NCI-H510A treated with DMSO at 0.1 percent for 48 hours (cell line): ENCODE data around the gene TECTA.

Source experiments
- DNase-seq: peaks from one replicate; lab custom pipeline; 2025; lab: John Stamatoyannopoulos, UW

The TECTA gene, protein sequence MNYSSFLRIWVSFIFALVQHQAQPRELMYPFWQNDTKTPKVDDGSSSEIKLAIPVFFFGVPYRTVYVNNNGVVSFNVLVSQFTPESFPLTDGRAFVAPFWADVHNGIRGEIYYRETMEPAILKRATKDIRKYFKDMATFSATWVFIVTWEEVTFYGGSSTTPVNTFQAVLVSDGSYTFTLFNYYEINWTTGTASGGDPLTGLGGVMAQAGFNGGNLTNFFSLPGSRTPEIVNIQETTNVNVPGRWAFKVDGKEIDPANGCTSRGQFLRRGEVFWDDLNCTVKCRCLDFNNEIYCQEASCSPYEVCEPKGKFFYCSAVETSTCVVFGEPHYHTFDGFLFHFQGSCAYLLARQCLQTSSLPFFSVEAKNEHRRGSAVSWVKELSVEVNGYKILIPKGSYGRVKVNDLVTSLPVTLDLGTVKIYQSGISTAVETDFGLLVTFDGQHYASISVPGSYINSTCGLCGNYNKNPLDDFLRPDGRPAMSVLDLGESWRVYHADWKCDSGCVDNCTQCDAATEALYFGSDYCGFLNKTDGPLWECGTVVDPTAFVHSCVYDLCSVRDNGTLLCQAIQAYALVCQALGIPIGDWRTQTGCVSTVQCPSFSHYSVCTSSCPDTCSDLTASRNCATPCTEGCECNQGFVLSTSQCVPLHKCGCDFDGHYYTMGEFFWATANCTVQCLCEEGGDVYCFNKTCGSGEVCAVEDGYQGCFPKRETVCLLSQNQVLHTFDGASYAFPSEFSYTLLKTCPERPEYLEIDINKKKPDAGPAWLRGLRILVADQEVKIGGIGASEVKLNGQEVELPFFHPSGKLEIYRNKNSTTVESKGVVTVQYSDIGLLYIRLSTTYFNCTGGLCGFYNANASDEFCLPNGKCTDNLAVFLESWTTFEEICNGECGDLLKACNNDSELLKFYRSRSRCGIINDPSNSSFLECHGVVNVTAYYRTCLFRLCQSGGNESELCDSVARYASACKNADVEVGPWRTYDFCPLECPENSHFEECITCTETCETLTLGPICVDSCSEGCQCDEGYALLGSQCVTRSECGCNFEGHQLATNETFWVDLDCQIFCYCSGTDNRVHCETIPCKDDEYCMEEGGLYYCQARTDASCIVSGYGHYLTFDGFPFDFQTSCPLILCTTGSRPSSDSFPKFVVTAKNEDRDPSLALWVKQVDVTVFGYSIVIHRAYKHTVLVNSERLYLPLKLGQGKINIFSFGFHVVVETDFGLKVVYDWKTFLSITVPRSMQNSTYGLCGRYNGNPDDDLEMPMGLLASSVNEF (N-terminal part only)

DNA sequence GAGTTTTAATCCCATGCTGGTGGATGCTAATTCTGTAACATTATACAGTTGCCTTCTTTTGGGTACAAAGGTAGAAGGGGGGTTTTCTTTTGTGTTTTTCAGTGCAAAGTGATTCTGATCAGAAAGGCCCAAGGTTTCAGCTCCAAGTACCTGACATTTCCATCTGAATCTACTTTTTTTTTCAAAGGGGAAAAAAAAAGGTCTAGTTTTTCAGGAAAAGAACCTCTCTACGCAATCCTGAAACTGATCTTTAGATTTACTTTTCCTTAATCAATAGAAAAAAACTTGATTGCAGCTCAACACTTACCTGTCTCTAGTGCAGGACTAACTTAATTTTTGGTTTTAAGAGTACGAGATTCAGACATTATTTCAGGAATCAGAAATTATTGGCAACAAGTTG, at the start of gene TECTA:
Gene TECTA (plus strand): TSS at position 301 of the 400 bp plus-strand sequence. CDS start 1,423 bp downstream, outside the sequence.
- no peak for DNase-seq

DNA sequence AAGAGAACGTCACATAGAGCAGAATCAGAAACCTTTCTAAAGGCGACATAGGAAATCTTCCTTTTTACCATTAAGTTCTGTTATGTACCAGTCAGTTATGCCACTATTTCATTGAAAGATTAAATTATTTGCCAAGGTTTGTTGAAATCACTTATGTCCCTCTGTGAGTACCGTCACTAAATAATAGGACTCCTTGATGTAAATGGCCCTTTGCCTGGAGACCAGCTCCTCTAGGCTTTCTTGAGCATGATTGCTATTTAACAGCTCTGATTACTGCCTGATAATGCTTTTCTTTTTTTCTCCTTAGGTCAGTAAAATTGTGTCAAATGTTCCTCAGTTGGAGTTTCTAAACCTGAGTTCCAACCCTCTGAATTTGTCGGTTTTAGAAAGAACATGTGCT, 47.8 kb upstream of the TECTA start:
- no peak for DNase-seq

DNA sequence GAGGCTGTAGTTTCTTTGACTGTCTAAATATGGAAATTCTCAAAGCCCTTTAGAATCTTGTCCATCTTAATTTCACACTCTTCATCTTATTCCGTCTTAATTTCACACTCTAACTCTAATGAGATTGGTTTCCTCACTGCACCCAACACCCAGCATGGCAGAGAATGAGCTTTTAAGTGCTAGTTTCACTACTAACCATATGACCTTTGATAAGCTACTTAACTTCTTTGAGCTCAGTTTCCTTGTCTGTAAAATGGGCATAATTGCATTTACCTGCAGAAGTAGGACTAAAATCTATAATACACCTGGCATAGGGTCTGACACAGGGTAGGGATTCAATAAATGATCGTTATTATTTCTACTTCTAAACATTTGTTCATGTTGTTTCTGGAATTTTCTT, 46.8 kb upstream of the TECTA start:
- no peak for DNase-seq

DNA sequence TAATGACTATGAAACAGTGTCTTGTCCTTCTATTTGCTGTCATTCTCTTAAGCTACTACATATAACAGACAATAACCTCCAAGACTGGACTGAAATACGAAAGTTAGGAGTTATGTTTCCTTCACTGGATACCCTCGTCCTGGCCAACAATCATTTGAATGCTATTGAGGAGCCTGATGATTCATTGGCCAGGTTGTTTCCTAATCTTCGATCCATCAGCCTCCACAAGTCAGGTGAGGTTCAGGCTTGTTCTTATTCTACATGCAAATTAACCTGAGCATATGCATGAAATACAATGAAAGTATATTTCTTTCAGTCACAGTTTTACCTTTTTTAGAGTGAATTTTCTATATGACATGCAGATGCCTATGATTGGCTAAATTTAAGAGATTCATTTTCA, 46.0 kb upstream of the TECTA start:
- DNase-seq, result no peak

DNA sequence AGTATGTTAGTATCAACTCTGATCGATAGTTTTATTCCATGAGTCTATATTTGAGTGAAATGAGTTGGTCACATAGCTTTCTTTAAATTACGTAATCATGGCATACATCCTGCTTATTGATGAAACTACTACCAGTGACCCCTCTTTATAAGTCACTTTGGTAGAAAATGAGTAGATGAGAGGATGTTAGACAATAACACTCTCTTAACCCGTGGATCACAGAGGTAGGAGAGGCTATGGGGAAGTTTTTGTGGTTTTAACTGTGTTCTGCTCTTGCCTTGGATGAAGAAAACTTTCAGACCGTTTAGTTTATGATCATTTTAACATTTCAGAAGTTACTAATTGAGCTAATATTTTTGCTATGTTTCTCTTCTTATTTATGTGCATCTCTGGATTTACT, 43.1 kb upstream of the TECTA start:
- DNase-seq, result no peak

DNA sequence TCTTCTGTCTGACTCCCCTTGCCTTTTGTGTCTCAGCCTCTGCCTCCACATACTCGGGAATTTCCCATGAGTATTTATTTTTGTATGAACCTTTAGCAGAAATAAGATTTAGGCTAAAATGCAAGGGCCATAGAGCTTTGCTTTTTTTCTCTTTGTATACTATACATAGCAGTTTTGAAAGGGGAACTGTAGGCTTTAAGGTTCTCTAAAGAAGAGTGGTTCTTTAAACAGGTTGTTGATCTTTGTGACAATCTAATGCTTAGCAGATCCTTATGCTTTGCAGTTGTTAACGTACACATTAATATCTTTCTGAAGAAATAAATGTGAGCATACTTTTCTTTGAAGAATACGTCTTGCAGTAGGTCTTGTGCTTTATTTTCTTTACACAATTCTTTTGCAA, 42.1 kb upstream of the TECTA start:
- DNase-seq, result no peak

DNA sequence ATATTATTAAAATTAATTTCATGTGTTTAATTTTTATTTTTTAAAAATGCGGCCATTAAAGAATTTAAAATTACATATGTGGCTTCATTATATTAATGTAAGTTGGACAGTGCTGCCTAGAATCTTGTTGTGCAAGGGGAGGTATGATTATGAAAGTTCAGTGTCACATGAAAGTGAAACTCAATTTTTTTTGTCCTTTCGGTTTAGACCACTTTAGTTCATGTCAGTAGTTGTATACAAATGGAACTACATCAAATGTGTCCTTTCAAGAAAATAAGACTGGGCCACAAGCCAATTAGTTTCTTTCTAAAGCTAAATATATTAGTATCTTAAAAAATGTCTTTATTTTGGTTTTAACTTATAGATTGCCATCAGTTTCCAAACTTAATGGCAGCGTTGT, 41.4 kb upstream of the TECTA start:
- DNase-seq, result no peak

DNA sequence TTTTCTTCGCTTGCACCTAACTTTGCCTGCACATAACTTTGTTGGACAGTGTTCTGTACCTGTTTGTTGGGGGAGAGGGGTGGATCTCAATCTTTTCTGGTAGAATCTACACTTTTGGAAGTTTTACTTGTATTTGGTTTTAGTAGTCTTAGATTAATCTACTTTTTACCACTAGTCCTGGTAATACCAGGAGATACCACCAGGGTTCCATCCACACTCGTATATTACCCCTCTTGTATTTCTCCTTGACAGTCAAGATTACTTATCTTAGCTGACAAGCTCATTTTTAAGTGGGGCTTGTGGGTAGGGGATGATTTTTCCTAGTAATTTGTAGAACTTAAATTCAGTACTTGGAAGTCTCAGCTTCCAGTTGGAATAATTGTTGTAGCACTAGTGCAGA, 37.3 kb upstream of the TECTA start:
- DNase-seq, result no peak

DNA sequence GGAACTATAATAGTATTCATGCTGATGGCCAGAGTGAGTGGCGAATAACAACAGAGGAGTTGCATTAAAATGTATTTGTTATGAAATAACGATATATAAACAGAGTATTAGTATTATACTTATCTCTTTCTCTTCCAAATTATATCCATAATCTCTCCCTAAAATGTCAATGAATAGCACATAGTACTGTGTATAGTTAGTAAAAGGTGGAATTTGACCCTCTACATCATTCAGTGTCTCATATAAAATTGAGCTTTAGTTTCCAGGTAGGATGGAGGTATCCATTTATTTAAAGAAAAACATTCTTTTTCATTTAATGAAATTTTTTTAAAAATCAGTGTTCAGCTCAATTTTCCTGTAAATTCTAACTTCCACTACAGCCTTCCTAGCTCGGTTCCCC, 34.4 kb upstream of the TECTA start:
- DNase-seq, result no peak

DNA sequence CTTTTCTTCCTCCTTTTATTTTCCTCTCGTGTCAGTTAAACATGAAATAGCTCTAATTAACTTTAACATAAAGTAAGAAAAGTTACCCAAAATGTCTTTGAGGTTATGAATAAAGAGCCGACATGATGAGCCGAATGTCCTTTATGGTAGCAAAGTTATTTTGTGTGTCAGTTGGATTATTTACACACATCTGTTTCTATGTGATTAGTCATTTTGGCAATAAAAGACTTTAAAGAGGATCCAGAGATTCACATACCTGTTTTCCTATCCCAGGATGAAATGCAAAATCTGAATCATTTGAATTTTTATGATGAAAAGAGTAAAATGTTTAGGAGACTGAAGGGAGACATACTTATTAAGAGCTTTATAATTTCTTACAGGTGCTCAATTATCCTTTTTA, 34.0 kb upstream of the TECTA start:
- DNase-seq, result no peak

DNA sequence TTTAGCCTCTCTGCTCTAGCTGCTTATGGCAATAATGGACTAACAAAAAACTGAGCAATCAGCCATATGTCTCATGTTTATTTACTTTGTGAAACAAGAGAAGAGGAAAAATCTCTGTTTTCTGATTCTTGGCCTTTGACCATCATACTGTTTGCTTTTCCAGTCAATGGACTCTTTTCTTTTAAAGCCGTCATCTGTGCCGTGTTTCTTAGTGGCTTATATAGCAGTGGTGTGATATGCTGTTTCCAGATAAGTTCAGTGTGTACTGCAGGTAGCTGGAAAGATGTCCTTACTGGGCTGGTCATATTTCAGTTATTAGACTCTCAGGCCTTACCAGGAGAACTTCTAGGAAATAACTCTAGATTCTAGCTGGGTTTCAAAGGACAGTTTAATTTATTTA, 33.6 kb upstream of the TECTA start:
- DNase-seq, result no peak

DNA sequence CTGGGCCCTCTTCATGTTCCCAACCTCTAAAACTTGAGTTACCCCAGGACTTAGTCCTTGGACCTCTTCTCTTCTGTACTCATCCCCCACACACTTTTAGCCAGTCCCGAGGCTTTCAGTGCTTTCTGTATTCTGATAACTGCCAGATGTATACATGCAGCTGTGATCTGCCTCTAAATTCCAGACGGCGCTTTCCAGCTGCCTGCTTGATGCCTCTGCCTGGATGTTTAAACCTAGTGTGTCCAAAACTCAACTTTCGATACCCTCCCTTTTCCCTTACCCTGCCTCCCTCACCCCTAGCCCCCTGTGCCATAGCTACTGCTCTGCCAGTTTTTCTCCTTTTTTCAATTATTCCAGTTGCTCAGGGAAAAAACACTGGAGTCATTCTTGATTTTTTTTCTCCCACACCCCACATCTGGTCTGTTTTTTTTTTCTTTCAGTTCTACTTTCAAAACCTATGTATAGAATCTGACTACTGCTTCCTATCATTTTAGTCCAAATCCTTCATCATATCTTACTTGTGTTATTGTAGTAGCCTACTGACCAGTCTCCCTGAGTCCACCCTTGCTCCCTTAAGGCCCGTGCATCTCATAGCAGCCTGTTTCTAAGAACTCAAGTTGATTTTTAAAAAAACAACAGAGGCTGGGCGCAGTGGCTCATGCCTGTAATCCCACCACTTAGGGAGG, 32.9 kb upstream of the TECTA start:
- no peak for DNase-seq

DNA sequence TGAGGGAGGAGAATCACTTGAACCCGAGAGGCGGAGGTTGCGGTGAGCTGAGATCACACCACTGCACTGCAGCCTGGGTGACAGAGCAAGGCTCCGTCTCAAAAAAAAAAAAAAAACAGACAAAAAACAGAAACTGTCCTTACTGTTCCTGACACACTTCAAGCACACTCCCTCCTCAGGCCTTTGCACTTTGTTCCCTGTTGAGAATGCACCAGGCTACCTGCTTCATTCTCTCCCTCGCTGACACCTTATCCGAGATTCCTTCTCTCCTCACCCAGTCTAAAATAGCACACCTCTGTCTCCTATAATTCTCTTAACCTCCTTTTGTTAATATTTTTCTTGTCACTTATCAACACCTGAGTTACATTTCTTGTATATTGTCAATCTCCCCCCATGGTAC, 32.3 kb upstream of the TECTA start:
- DNase-seq, result no peak

DNA sequence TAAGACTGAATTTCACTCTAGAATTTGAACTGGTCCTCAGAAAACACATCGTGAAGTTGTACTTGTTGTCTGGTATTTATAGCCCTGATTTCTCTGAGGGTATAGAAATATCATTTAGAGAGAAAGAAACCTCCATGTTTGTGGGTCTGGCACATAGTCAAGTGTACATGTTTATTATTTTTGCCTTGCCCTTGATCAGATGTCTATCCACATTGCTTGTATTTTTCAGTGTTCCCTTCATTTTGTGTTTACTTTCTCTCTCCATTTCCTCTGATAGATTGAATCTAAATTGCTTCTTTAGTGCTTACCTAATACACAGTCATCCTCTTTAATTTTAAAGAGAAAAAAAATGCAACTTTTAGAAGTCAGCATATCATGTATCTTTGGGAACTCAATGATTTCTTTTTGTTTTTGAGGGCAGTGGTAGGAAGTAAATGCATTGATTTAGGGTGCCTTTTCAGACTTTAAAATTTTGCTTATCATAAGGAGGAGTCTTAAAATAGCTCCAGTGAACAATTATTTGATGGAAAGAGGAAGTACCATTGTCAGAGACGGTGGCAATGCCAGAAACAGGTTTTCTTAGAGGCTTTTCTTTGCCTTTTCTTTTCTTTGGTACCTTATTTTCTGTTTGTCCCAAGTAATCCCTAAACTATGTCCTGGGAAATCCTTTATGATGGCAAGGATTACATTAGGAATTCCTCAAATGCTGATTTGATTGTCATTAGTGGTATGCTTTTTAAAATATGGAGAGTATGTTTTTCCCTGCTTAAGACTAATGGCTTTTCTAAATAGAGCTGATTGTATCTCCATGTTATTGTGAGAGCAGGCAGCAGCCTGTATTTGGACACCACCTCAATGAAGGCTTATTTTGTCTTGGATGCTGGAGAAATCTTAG, 29.8 kb upstream of the TECTA start:
- no peak for DNase-seq

DNA sequence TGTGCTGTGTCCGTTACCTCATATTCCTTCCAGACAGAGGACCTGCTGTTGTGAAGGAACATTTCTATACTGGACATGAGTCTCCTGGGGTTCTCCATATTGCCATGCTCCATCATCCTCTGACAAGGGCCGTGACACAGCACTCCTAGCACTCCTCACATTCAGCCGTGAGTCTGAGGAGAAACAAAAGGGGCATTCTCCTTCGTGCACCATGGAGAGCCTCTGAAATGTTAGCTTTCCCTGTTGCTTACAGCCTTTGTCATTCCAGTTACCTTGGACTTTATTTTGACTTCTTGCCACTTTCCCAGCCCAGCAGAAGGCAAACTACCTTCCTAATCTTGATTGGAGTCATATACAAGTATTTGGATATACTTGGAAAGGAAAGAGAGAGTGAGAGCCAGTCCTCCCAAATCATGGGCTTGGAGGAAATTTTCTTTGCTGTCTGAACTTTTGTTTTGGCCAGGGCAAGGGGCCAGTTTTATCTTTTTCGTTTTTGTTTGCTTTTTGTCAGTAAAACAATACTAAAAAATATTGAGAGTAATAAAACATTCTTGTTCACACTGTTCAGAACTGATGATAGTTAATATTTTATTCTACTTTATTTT, 29.1 kb upstream of the TECTA start:
- no peak for DNase-seq

DNA sequence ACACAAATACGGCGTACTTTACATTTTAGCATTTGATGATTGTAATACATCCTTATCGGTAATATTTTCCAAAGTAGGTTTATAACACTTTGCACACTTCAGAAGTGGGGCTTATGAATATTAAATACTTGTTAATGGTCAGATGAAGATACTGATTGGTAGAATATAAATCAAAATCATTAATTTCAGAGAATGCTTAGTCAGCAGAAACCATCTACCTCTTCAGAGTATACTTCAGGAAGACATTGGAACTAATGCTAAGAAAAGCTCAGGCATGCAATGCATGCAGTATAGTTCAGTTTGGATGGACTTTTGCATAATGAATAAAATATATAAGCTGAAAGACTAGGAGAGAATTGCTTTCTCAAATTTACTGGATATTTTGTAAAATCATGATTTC, 19.7 kb upstream of the TECTA start:
- no peak for DNase-seq

DNA sequence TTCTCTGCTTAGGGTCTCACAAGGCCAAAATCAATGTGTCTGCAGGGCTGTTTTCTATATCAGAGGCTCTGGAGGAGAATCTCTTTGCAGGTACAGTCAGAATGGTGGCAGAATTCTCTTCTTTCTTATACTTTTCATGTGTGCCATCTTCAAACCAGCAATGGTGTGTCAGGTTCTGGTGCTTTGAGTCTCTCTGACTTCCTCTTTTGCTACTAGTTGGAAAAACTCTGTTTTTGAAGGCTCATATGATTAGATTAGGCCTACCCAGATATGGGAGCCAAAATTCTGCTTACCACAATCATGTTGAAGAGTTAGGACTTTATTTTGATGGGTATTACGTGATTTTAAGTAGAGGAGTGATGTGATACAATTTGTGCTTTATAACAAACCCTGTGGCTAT, 18.8 kb upstream of the TECTA start:
- no peak for DNase-seq

DNA sequence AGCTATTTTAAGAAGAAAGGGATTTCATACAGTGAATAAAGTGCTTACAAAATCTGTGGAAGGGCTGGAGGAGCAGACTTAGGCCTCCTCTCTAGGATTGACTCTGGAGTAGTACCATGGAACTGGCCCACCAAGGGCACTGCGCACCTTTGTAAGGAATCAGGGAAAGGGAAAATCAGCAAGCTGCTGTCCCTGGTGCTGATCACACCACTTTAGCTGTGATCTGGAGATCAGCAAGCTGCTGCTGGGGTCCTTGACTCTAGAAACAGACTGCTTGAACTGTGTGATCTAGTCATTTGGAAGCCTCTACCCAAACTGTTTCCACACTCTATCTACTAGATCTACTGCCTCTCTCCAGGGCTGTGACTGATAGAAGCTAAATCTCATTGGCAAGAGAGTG, 18.4 kb upstream of the TECTA start:
- no peak for DNase-seq

DNA sequence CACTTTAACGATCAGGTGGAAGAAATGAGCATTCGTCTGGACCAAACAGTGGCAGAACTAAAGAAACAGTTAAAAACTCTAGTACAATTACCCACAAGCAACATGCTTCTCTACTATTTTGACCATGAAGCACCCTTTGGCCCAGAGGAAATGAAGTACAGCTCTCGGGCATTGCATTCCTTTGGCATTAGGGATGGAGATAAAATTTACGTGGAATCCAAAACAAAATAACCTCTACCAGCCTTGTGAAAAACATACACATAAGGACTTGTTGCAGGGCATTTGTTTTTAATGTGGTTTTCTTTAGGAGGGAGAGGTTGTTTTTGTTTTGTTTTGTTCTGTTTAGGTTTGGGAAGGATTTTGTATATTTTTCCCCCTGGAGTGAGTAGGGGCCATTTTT, 14.2 kb upstream of the TECTA start:
- DNase-seq, result no peak

DNA sequence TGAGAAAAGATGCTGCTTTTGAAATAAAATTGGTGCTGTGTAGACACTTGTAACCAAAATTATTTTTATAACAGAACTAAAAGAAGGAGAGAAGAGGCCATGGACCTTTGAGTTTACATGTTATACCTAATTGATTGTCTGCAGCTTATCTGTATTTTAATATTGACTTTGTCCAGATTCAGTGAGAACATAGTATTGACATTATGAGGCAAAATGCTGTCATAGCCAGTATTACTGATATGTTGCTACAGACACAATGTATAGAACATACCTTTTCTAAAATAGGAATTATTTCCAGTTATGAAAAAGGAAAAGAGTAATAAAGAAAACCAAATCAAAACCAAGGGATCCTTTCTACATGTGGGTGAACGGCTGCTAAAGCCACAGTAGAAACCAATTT, 11.5 kb upstream of the TECTA start:
- no peak for DNase-seq
